HG03045 (cell line): Measurements from ENCODE around the gene OSBPL7.
"Not testable (repeated sequence)": the region's sequence is repeated elsewhere in the genome, so short reads cannot be mapped to it uniquely, and the experiment has no call there.

ENCODE experiments used
- ATAC-seq: cut with Tn5 transposase; IDR thresholded peaks from one replicate; pipeline ENCODE4 v1.9.1; 2021; ENCODE audit warnings: mild to moderate bottlenecking, moderate library complexity; ENCODE audit not compliant: unreplicated experiment

OSBPL7 gene

GRCh38 chr17:47774987-47775580, 46.5 kb downstream of the OSBPL7 start:
- no peak for ATAC-seq

GRCh38 chr17:47774331-47774730, 47.3 kb downstream of the OSBPL7 start:
- no peak for ATAC-seq

GRCh38 chr17:47773649-47774048, 47.9 kb downstream of the OSBPL7 start:
- not testable (repeated sequence) for ATAC-seq

GRCh38 chr17:47763913-47764582, 57.5 kb downstream of the OSBPL7 start:
- no peak for ATAC-seq

- no peak for ATAC-seq
Observed at GRCh38 chr17:47762728-47763127, 58.9 kb downstream of the OSBPL7 start.

GRCh38 chr17:47760409-47761140, 61.0 kb downstream of the OSBPL7 start:
- no peak for ATAC-seq

GRCh38 chr17:47757386-47757785, 64.2 kb downstream of the OSBPL7 start:
- no peak for ATAC-seq
